ENCODE measurements around the gene ATP13A1.

Gene ATP13A1

GRCh38 chr19:19653597-19654147, 9.8 kb downstream of the ATP13A1 start:
- TF ChIP-seq EZH2 (IDR thresholded peaks at IDR 0.05; ENCODE audit: borderline replicate concordance, low read length) (no peak), CTCF (IDR thresholded peaks at IDR 0.05; ENCODE audit: low read length) (no peak)
- Histone ChIP-seq H3K9me2 (ENCODE audit: low read depth, low read length) (no peaks in the 10 kb centered on the region), H3F3A (ENCODE audit: insufficient read depth, low read length) (no peaks in the 10 kb centered on the region), H2AFZ (ENCODE audit: low read length) (no peak overlapping the region), H3K4me2 (ENCODE audit: low read length) (no peak overlapping the region), H3K27ac (ENCODE audit: low read depth, low read length, poor library complexity, severe bottlenecking) (no peak overlapping the region), H3K9ac (ENCODE audit: low read length) (no peak overlapping the region), H3K4me1 (ENCODE audit: insufficient read depth, low read length, severe bottlenecking) (no peaks in the 10 kb centered on the region), H3K36me3 (ENCODE audit: insufficient read depth, low read length) (peaks cover 98% of the 10 kb centered on the region), H3K79me2 (ENCODE audit: insufficient read depth, low read length) (no peaks in the 10 kb centered on the region), H4K20me1 (ENCODE audit: insufficient read depth, low read length) (no peaks in the 10 kb centered on the region), H3K4me3 (ENCODE audit: low read depth, low read length, poor library complexity, severe bottlenecking) (no peak overlapping the region), H3K27me3 (ENCODE audit: insufficient read depth, low read length) (no peaks in the 10 kb centered on the region), H3K9me3 (ENCODE audit: low read length) (no peaks in the 10 kb centered on the region)

- no peak overlapping the region for H3K4me3 ChIP-seq (ENCODE audit: low read depth, low read length, poor library complexity, severe bottlenecking)
- H3F3A ChIP-seq (ENCODE audit: insufficient read depth, low read length): no peaks in the 10 kb centered on the region
- H3K9me3 ChIP-seq (ENCODE audit: low read length): no peaks in the 10 kb centered on the region
- H3K4me2 ChIP-seq (ENCODE audit: low read length): no peak overlapping the region
- H3K79me2 ChIP-seq (ENCODE audit: insufficient read depth, low read length): no peaks in the 10 kb centered on the region
- H3K9me2 ChIP-seq (ENCODE audit: low read depth, low read length): no peaks in the 10 kb centered on the region
- peaks cover 96% of the 10 kb centered on the region for H3K36me3 ChIP-seq (ENCODE audit: insufficient read depth, low read length)
- H2AFZ ChIP-seq (ENCODE audit: low read length): no peak overlapping the region
- H3K9ac ChIP-seq (ENCODE audit: low read length): no peak overlapping the region
- no peaks in the 10 kb centered on the region for H3K27me3 ChIP-seq (ENCODE audit: insufficient read depth, low read length)
- TF ChIP-seq CTCF (IDR thresholded peaks at IDR 0.05; ENCODE audit: low read length) (no peak), EZH2 (IDR thresholded peaks at IDR 0.05; ENCODE audit: borderline replicate concordance, low read length) (no peak)
- H4K20me1 ChIP-seq (ENCODE audit: insufficient read depth, low read length): no peaks in the 10 kb centered on the region
- H3K4me1 ChIP-seq (ENCODE audit: insufficient read depth, low read length, severe bottlenecking): no peaks in the 10 kb centered on the region
- no peak overlapping the region for H3K27ac ChIP-seq (ENCODE audit: low read depth, low read length, poor library complexity, severe bottlenecking)
Observed at GRCh38 chr19:19652482-19653295, 10.8 kb downstream of the ATP13A1 start.

GRCh38 chr19:19651076-19651475, 12.4 kb downstream of the ATP13A1 start:
- no peaks in the 10 kb centered on the region for H3F3A ChIP-seq (ENCODE audit: insufficient read depth, low read length)
- no peak overlapping the region for H3K9ac ChIP-seq (ENCODE audit: low read length)
- H3K27me3 ChIP-seq (ENCODE audit: insufficient read depth, low read length): no peaks in the 10 kb centered on the region
- H3K79me2 ChIP-seq (ENCODE audit: insufficient read depth, low read length): no peaks in the 10 kb centered on the region
- H4K20me1 ChIP-seq (ENCODE audit: insufficient read depth, low read length): no peaks in the 10 kb centered on the region
- no peaks in the 10 kb centered on the region for H3K4me1 ChIP-seq (ENCODE audit: insufficient read depth, low read length, severe bottlenecking)
- H3K9me2 ChIP-seq (ENCODE audit: low read depth, low read length): no peaks in the 10 kb centered on the region
- H2AFZ ChIP-seq (ENCODE audit: low read length): no peak overlapping the region
- TF ChIP-seq EZH2 (IDR thresholded peaks at IDR 0.05; ENCODE audit: borderline replicate concordance, low read length): no peak
- no peak for TF ChIP-seq CTCF (IDR thresholded peaks at IDR 0.05; ENCODE audit: low read length)
- H3K27ac ChIP-seq (ENCODE audit: low read depth, low read length, poor library complexity, severe bottlenecking): no peak overlapping the region
- no peaks in the 10 kb centered on the region for H3K9me3 ChIP-seq (ENCODE audit: low read length)
- no peak overlapping the region for H3K4me2 ChIP-seq (ENCODE audit: low read length)
- H3K36me3 ChIP-seq (ENCODE audit: insufficient read depth, low read length): peaks cover 96% of the 10 kb centered on the region
- no peak overlapping the region for H3K4me3 ChIP-seq (ENCODE audit: low read depth, low read length, poor library complexity, severe bottlenecking)

Measured in OCI-LY1 (cell line).